H9 (cell line): Measurements from ENCODE around the gene SEC16B. TPM values are rescaled to one million over a fixed set of nuclear protein-coding genes. Genes with fewer than 3 reads are reported as not detected.

Experiments
- DNase-seq: peaks from one replicate; pipeline ENCODE4 v3.0.0-alpha.2; 2017
- H2AFZ ChIP-seq: one replicate; pipeline ENCODE4 v1.6.1; 2013; ENCODE audit warnings: mild to moderate bottlenecking, low read length, control low read depth, moderate library complexity
- H2AK5ac ChIP-seq: 2 replicates; pipeline ENCODE4 v1.6.1; 2013; ENCODE audit warnings: low read length, control low read depth, mixed read lengths; ENCODE audit not compliant: insufficient read length
- H2BK120ac ChIP-seq: one replicate; pipeline ENCODE4 v1.6.1; 2013; ENCODE audit warnings: low read depth, mild to moderate bottlenecking, low read length, control low read depth, inconsistent platforms; ENCODE audit not compliant: poor library complexity, severe bottlenecking
- H2BK12ac ChIP-seq: 2 replicates; pipeline ENCODE4 v1.6.1; 2013; ENCODE audit warnings: low read length, control low read depth, mixed read lengths, low read depth; ENCODE audit not compliant: insufficient read length
- H2BK15ac ChIP-seq: 2 replicates; pipeline ENCODE4 v1.6.1; 2013; ENCODE audit warnings: low read depth, low read length, control low read depth
- H2BK20ac ChIP-seq: one replicate; pipeline ENCODE4 v1.6.1; 2013; ENCODE audit warnings: low read depth, mild to moderate bottlenecking, low read length, control low read depth, inconsistent platforms; ENCODE audit not compliant: poor library complexity, severe bottlenecking
- H2BK5ac ChIP-seq: 2 replicates; pipeline ENCODE4 v1.6.1; 2013; ENCODE audit warnings: low read length, control low read depth, mixed read lengths; ENCODE audit not compliant: insufficient read length
- H3K14ac ChIP-seq: 2 replicates; pipeline ENCODE4 v1.6.1; 2013; ENCODE audit warnings: low read length, control low read depth; ENCODE audit not compliant: insufficient read depth
- H3K18ac ChIP-seq: 2 replicates; pipeline ENCODE4 v1.6.1; 2013; ENCODE audit warnings: low read depth, mild to moderate bottlenecking, mixed read lengths, low read length, control low read depth; ENCODE audit not compliant: insufficient read length
- H3K23ac ChIP-seq: 2 replicates; pipeline ENCODE4 v1.6.1; 2013; ENCODE audit warnings: low read length, control low read depth, mixed read lengths, low read depth; ENCODE audit not compliant: insufficient read length
- H3K23me2 ChIP-seq: 2 replicates; pipeline ENCODE4 v1.6.1; 2013; ENCODE audit warnings: low read depth, mild to moderate bottlenecking, mixed read lengths, low read length, control low read depth; ENCODE audit not compliant: insufficient read length, poor library complexity, severe bottlenecking
- H3K27ac ChIP-seq: 2 replicates; pipeline ENCODE4 v1.5.1; 2013; ENCODE audit warnings: low read length, control low read depth, mixed read lengths, low read depth; ENCODE audit not compliant: insufficient read length
- H3K27me3 ChIP-seq: 2 replicates; pipeline ENCODE4 v1.6.1; 2013; ENCODE audit warnings: low read length, control low read depth, inconsistent platforms; ENCODE audit not compliant: insufficient read depth
- H3K4ac ChIP-seq: 2 replicates; pipeline ENCODE4 v1.6.1; 2013; ENCODE audit warnings: low read depth, mild to moderate bottlenecking, control low read depth, inconsistent platforms, low read length, moderate library complexity
- H3K4me1 ChIP-seq: 2 replicates; pipeline ENCODE4 v1.6.1; 2013; ENCODE audit warnings: low read length, control low read depth, inconsistent platforms; ENCODE audit not compliant: insufficient read depth
- H3K4me2 ChIP-seq: 2 replicates; pipeline ENCODE4 v1.6.1; 2013; ENCODE audit warnings: low read length, control low read depth, mixed read lengths; ENCODE audit not compliant: insufficient read length, insufficient read depth
- H3K56ac ChIP-seq: 2 replicates; pipeline ENCODE4 v1.6.1; 2013; ENCODE audit warnings: low read depth, mild to moderate bottlenecking, mixed read lengths, low read length, control low read depth; ENCODE audit not compliant: insufficient read length
- H3K79me1 ChIP-seq: 2 replicates; pipeline ENCODE4 v1.6.1; 2013; ENCODE audit warnings: low read depth, mild to moderate bottlenecking, moderate library complexity, low read length, control low read depth, inconsistent platforms; ENCODE audit not compliant: insufficient read depth, poor library complexity, severe bottlenecking
- H3K79me2 ChIP-seq: 2 replicates; pipeline ENCODE4 v1.6.1; 2013; ENCODE audit warnings: low read length, control low read depth, inconsistent platforms; ENCODE audit not compliant: insufficient read depth
- H3K9ac ChIP-seq: 2 replicates; pipeline ENCODE4 v1.6.1; 2013; ENCODE audit warnings: low read length, control low read depth, mixed read lengths; ENCODE audit not compliant: insufficient read length; ENCODE audit errors: extremely low read depth
- H3K9me3 ChIP-seq: one replicate; pipeline ENCODE4 v1.6.1; 2013; ENCODE audit warnings: low read depth, low read length, inconsistent platforms; ENCODE audit not compliant: control insufficient read depth
- H3T11ph ChIP-seq: one replicate; pipeline ENCODE4 v1.6.1; 2013; ENCODE audit warnings: mild to moderate bottlenecking, low read length, control low read depth, inconsistent platforms
- H4K20me1 ChIP-seq: one replicate; pipeline ENCODE4 v1.6.1; 2013; ENCODE audit not compliant: control insufficient read depth, insufficient read length, insufficient read depth
- H4K5ac ChIP-seq: 2 replicates; pipeline ENCODE4 v1.6.1; 2013; ENCODE audit warnings: low read depth, mild to moderate bottlenecking, mixed read lengths, low read length, control low read depth; ENCODE audit not compliant: insufficient read length
- H4K8ac ChIP-seq: replicated peaks from 2 replicates; pipeline ENCODE4 v1.6.1; 2013; ENCODE audit warnings: low read length, control low read depth, mixed read lengths, low read depth; ENCODE audit not compliant: insufficient read length
- H4K91ac ChIP-seq: 2 replicates; pipeline ENCODE4 v1.6.1; 2013; ENCODE audit warnings: low read depth, mild to moderate bottlenecking, moderate library complexity, mixed read lengths, low read length, control low read depth; ENCODE audit not compliant: insufficient read length
- H3K27ac Mint-ChIP-seq, 3 experiments: 2 replicates in 2 of 3; 3 replicates in 1 of 3; pipeline ENCODE4 v1.8.0; 2020 to 2021; ENCODE audit warnings: mixed read lengths in 3 of 3, mild to moderate bottlenecking in 1 of 3, moderate library complexity in 1 of 3
- H3K27me3 Mint-ChIP-seq: 2 replicates; pipeline ENCODE4 v1.8.0; 2021; ENCODE audit warnings: low read depth, mild to moderate bottlenecking, moderate library complexity, mixed read lengths
- H3K36me3 Mint-ChIP-seq, 3 experiments: 2 replicates in 2 of 3; 3 replicates in 1 of 3; pipeline ENCODE4 v1.8.0; 2020 to 2021; ENCODE audit warnings: low read depth in 3 of 3, mixed read lengths in 3 of 3; ENCODE audit not compliant: insufficient read depth in 1 of 3
- H3K4me1 Mint-ChIP-seq, 2 experiments: 2 replicates each; pipeline ENCODE4 v1.8.0; 2020; ENCODE audit warnings: mixed read lengths in 2 of 2
- H3K4me3 Mint-ChIP-seq, 2 experiments: 2 replicates in 1 of 2; 3 replicates in 1 of 2; pipeline ENCODE4 v1.8.0; 2020 to 2021; ENCODE audit warnings: mild to moderate bottlenecking in 2 of 2, mixed read lengths in 2 of 2, moderate library complexity in 1 of 2
- H3K9me3 Mint-ChIP-seq, 2 experiments: 2 replicates in 1 of 2; 3 replicates in 1 of 2; pipeline ENCODE4 v1.8.0; 2020; ENCODE audit warnings: mild to moderate bottlenecking in 2 of 2, mixed read lengths in 2 of 2, moderate library complexity in 1 of 2
- CTCF ChIP-seq: fragments of 200-600 bp; sonication (generic); conservative IDR thresholded peaks from 3 replicates; pipeline ENCODE4 v1.8.0; 2021; ENCODE audit warnings: antibody characterized with exemption, mild to moderate bottlenecking
- WGBS: extraction: QIAGEN DNeasy Blood & Tissue Kit; methylation state at CpG from one replicate; pipeline ENCODE4 v1.1.7; 2013; ENCODE audit warnings: missing lambda C conversion rate, low lambda C conversion rate, mixed read lengths; ENCODE audit not compliant: insufficient read length; ENCODE audit errors: extremely low coverage; 5-methylcytosine and 5-hydroxymethylcytosine counted together
- total RNA-seq: library from RNA; stranded (reverse); gene quantifications from 2 replicates; pipeline ENCODE4 v1.2.1, GENCODE V29; 2021

Gene SEC16B
- total RNA-seq, 1 experiment from 2014 or later, result 0.83 TPM

- H3K36me3 Mint-ChIP-seq, result no peaks in the 10 kb centered on the region
- no CpG with 5 or more reads among the region's 1 CpG for WGBS
- no peaks in the 10 kb centered on the region; the same call in 1 of the 2 replicates for H3K27me3 Mint-ChIP-seq
- Histone ChIP-seq H3K4ac (no peak overlapping the region), H3K14ac (no peak overlapping the region), H4K20me1 (no peaks in the 10 kb centered on the region), H2BK20ac (no peak overlapping the region), H3K27ac (no peak overlapping the region), H3K9me3 (no peaks in the 10 kb centered on the region), H4K91ac (no peak overlapping the region), H3K23ac (no peak overlapping the region), H3K27me3 (no peaks in the 10 kb centered on the region), H3K4me1 (no peaks in the 10 kb centered on the region), H2BK12ac (no peak overlapping the region), H3K79me2 (no peaks in the 10 kb centered on the region), H3K4me2 (no peak overlapping the region), H2BK15ac (no peak overlapping the region), H3K23me2 (no peaks in the 10 kb centered on the region), H2BK5ac (no peak overlapping the region), H2AK5ac (no peak overlapping the region), H4K8ac (no peak overlapping the region), H3T11ph (no peak overlapping the region), H3K18ac (no peak overlapping the region), H3K79me1 (no peaks in the 10 kb centered on the region), H4K5ac (no peak overlapping the region), H2BK120ac (no peak overlapping the region), H3K56ac (no peak overlapping the region), H3K9ac (no peak overlapping the region), H2AFZ (no peak overlapping the region)
- no peak for TF ChIP-seq CTCF
- DNase-seq, result no peak
- peaks cover 3 to 12% of the 10 kb centered on the region in 2 experiments for H3K4me1 Mint-ChIP-seq
- no peak overlapping the region for H3K4me3 Mint-ChIP-seq
- no peaks in the 10 kb centered on the region for H3K9me3 Mint-ChIP-seq
- H3K27ac Mint-ChIP-seq, result no peak overlapping the region
Measured at GRCh38 chr1:177981200-177981599, 11.3 kb upstream of the SEC16B start.
